CD4-positive, CD25-positive, alpha-beta regulatory T cell (primary cell): Measurements from ENCODE around the gene RNASE12. TPM values are rescaled to one million over a fixed set of nuclear protein-coding genes. Genes with fewer than 3 reads are reported as not detected.
"Not testable (repeated sequence)": the region's sequence is repeated elsewhere in the genome, so short reads cannot be mapped to it uniquely, and the experiment has no call there.

ENCODE experiments used
- ATAC-seq, 2 donors: fragments of 150-1000 bp; cut with Tn5 transposase; one replicate each; pipeline ENCODE4 v1.10.0; 2021; ENCODE audit warnings: low read depth in 2 of 2, moderate number of reproducible peaks in 2 of 2, moderate library complexity in 1 of 2
- DNase-seq, 3 donors: peaks; one replicate each; pipeline versions ENCODE4 v3.0.0 to v3.0.0-alpha.2; 2012 to 2022; ENCODE audit warnings: mixed read lengths in 1 of 3
- H3K27ac ChIP-seq: one replicate; pipeline ENCODE4 v1.7.0; 2013; ENCODE audit warnings: mild to moderate bottlenecking, low read length; ENCODE audit not compliant: insufficient read depth, poor library complexity, severe bottlenecking
- H3K27me3 ChIP-seq: one replicate; pipeline ENCODE4 v1.7.0; 2013; ENCODE audit warnings: low read length; ENCODE audit not compliant: control insufficient read depth, insufficient read depth
- H3K36me3 ChIP-seq: one replicate; pipeline ENCODE4 v1.7.0; 2013; ENCODE audit warnings: mild to moderate bottlenecking, low read length, moderate library complexity; ENCODE audit not compliant: control insufficient read depth, insufficient read depth
- H3K4me1 ChIP-seq: 2 replicates; pipeline ENCODE4 v1.7.0; 2013; ENCODE audit warnings: mild to moderate bottlenecking, low read length; ENCODE audit not compliant: insufficient read depth, control insufficient read depth, poor library complexity, severe bottlenecking
- H3K4me3 ChIP-seq: one replicate; pipeline ENCODE4 v1.7.0; 2013; ENCODE audit warnings: low read depth, mild to moderate bottlenecking, low read length, moderate library complexity
- H3K9me3 ChIP-seq, 2 experiments: 1 replicate in 1 of 2; 2 replicates in 1 of 2; pipeline ENCODE4 v1.7.0; 2013; ENCODE audit warnings: low read length in 2 of 2, mild to moderate bottlenecking in 1 of 2, moderate library complexity in 1 of 2; ENCODE audit not compliant: control insufficient read depth in 2 of 2
- H3K27ac Mint-ChIP-seq, 3 donors: one replicate each; pipeline ENCODE4 v1.8.0; 2020 to 2022; ENCODE audit warnings: mild to moderate bottlenecking in 3 of 3, mixed read lengths in 3 of 3, moderate library complexity in 2 of 3
- H3K27me3 Mint-ChIP-seq: one replicate; pipeline ENCODE4 v1.8.0; 2022; ENCODE audit warnings: mild to moderate bottlenecking, mixed read lengths
- H3K36me3 Mint-ChIP-seq: one replicate; pipeline ENCODE4 v1.8.0; 2020; ENCODE audit warnings: mixed read lengths
- H3K4me1 Mint-ChIP-seq, 4 donors: one replicate each; pipeline ENCODE4 v1.8.0; 2020 to 2022; ENCODE audit warnings: mixed read lengths in 4 of 4, mild to moderate bottlenecking in 1 of 4
- H3K4me3 Mint-ChIP-seq, 4 donors: one replicate each; pipeline ENCODE4 v1.8.0; 2020 to 2022; ENCODE audit warnings: mild to moderate bottlenecking in 4 of 4, mixed read lengths in 4 of 4, moderate library complexity in 3 of 4
- H3K9me3 Mint-ChIP-seq, 7 donors: one replicate each; pipeline ENCODE4 v1.8.0; 2020 to 2022; ENCODE audit warnings: mixed read lengths in 7 of 7, mild to moderate bottlenecking in 3 of 7, moderate library complexity in 2 of 7
- polyA plus RNA-seq, 4 donors: library from polyadenylated mRNA; unstranded; fragments of 300-500 nt; fragmentation: Illumina TruSeq; gene quantifications; one replicate each; pipeline ENCODE4 v1.2.3, GENCODE V29; 2021
- total RNA-seq: library from RNA; stranded (reverse); gene quantifications from one replicate; pipeline ENCODE4 v1.2.3, GENCODE V29; 2022

Gene RNASE12
- total and polyA plus RNA-seq, 5 donors from 2014 or later: not detected

GRCh38 chr14:20583908-20584307, 7.3 kb downstream of the RNASE12 start:
- Histone ChIP-seq H3K4me1 (no peaks in the 10 kb centered on the region), H3K36me3 (no peaks in the 10 kb centered on the region), H3K9me3 (no peaks in the 10 kb centered on the region), H3K27ac (no peak overlapping the region), H3K27me3 (peaks cover 23% of the 10 kb centered on the region), H3K4me3 (no peak overlapping the region)
- Mint-ChIP-seq H3K36me3 (no peaks in the 10 kb centered on the region), H3K4me1 (peaks cover 0 to 2% (median 0%) of the 10 kb centered on the region in 4 donors), H3K4me3 (no peak overlapping the region), H3K9me3 (peaks cover 0 to 6% (median 0%) of the 10 kb centered on the region in 7 donors), H3K27me3 (peaks cover 14% of the 10 kb centered on the region), H3K27ac (no peak overlapping the region)
- DNase-seq: no peak
- ATAC-seq: no peak

DNA sequence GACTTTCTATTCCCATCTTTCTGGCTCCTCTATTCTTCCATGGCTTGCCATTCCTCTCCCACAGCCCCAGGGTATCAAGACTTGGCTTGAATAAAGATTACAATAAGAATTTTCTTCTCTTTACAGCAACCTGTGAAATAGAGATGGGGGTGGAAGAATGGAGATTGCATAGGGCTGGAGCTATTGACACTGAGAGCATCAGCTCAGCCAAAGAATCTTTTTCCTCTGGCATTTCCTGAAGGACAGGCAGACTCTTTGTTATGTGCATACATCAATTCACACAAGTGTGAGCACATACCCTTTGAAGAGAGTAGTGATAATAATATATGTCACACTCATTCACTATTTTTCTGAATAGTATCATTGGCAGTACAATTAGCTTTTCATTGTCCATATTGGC, 8.0 kb downstream of the RNASE12 start:
- Histone ChIP-seq H3K4me3 (no peak overlapping the region), H3K27ac (no peak overlapping the region), H3K9me3 (no peaks in the 10 kb centered on the region), H3K4me1 (no peaks in the 10 kb centered on the region), H3K36me3 (no peaks in the 10 kb centered on the region), H3K27me3 (peaks cover 23% of the 10 kb centered on the region)
- H3K4me3 Mint-ChIP-seq: no peak overlapping the region
- DNase-seq: no peak
- peaks cover 0 to 6% (median 0%) of the 10 kb centered on the region in 7 donors for H3K9me3 Mint-ChIP-seq
- no peaks in the 10 kb centered on the region for H3K36me3 Mint-ChIP-seq
- peaks cover 0 to 2% (median 0%) of the 10 kb centered on the region in 4 donors for H3K4me1 Mint-ChIP-seq
- ATAC-seq: no peak
- no peak overlapping the region for H3K27ac Mint-ChIP-seq
- peaks cover 14% of the 10 kb centered on the region for H3K27me3 Mint-ChIP-seq

GRCh38 chr14:20580242-20580641, 10.9 kb downstream of the RNASE12 start:
- peaks cover 0 to 1% (median 0%) of the 10 kb centered on the region in 7 donors for H3K9me3 Mint-ChIP-seq

DNA sequence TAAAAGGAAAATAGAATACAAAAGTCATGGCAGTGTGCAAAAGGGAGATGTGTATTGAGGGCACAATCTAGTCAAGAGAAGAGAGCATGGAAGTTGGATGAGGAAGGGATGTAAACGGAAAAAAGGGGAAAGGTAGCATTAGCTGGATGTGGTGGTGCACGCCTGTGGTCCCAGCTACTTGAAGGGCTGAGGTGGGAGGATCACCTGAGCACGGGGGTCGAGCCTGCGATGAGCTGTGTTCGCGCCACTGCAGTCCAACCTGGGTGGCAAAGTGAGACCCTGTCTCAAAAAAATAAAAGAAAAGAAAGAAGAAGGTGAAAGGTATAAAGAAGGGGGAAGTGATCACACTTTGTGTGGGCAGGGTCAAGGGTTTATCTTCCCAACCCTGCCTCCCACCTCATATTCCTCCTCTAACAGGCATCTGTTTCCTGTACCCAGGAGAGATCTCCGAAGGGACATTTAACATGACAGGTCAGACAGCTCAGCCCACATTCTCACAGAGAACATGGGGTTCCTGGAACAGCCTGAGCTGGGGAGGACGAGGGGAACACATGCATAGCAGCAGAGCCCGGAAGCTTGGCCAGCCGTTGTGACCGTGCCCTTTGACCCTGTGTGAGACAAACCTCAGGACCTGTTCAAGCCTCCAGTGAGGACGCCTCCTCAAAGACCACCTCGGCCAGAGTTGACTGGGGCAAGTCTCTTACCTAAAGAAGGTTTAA, 12.2 kb downstream of the RNASE12 start:
- H3K4me1 ChIP-seq: no peaks in the 10 kb centered on the region

More at GRCh38 chr14:20580242-20580641, 10.9 kb downstream of the RNASE12 start:
- Mint-ChIP-seq H3K36me3 (no peaks in the 10 kb centered on the region), H3K4me1 (no peaks in the 10 kb centered on the region), H3K27me3 (peaks cover 7% of the 10 kb centered on the region), H3K27ac (no peak overlapping the region), H3K4me3 (no peak overlapping the region)
- Histone ChIP-seq H3K4me3 (no peak overlapping the region), H3K4me1 (no peaks in the 10 kb centered on the region), H3K27me3 (peaks cover 18% of the 10 kb centered on the region), H3K9me3 (no peaks in the 10 kb centered on the region), H3K27ac (no peak overlapping the region), H3K36me3 (no peaks in the 10 kb centered on the region)
- DNase-seq: no peak
- no peak for ATAC-seq

GRCh38 chr14:20578325-20578724, 12.9 kb downstream of the RNASE12 start:
- ATAC-seq: no peak
- H3K27ac ChIP-seq: no peak overlapping the region
- no peaks in the 10 kb centered on the region for H3K36me3 Mint-ChIP-seq

More for the DNA sequence above, 12.2 kb downstream of the RNASE12 start:
- Histone ChIP-seq H3K27ac (no peak overlapping the region), H3K36me3 (no peaks in the 10 kb centered on the region), H3K27me3 (peaks cover 14% of the 10 kb centered on the region), H3K4me3 (no peak overlapping the region), H3K9me3 (no peaks in the 10 kb centered on the region)
- Mint-ChIP-seq H3K36me3 (no peaks in the 10 kb centered on the region), H3K27me3 (peaks cover 7% of the 10 kb centered on the region), H3K4me1 (no peaks in the 10 kb centered on the region), H3K9me3 (peaks cover 0 to 1% (median 0%) of the 10 kb centered on the region in 7 donors), H3K4me3 (no peak overlapping the region), H3K27ac (no peak overlapping the region)
- no peak for DNase-seq
- no peak for ATAC-seq

GRCh38 chr14:20572382-20572990, 18.7 kb downstream of the RNASE12 start:
- not testable (repeated sequence) for H3K27ac Mint-ChIP-seq, H3K36me3 Mint-ChIP-seq, H3K4me1 Mint-ChIP-seq, DNase-seq, H3K27me3 Mint-ChIP-seq, H3K4me3 ChIP-seq, H3K4me1 ChIP-seq, ATAC-seq, H3K27ac ChIP-seq, H3K4me3 Mint-ChIP-seq, H3K36me3 ChIP-seq, H3K27me3 ChIP-seq
- H3K9me3 ChIP-seq: peaks cover 10 to 14% of the 10 kb centered on the region in 2 experiments
- H3K9me3 Mint-ChIP-seq: peaks cover 0 to 17% (median 1%) of the 10 kb centered on the region in 7 donors

More at GRCh38 chr14:20578325-20578724, 12.9 kb downstream of the RNASE12 start:
- H3K27me3 Mint-ChIP-seq: peaks cover 7% of the 10 kb centered on the region
- DNase-seq: no peak
- H3K9me3 Mint-ChIP-seq: peaks cover 0 to 1% (median 0%) of the 10 kb centered on the region in 7 donors
- H3K4me3 Mint-ChIP-seq: no peak overlapping the region
- no peak overlapping the region for H3K27ac Mint-ChIP-seq
- Histone ChIP-seq H3K4me1 (no peaks in the 10 kb centered on the region), H3K27me3 (peaks cover 11% of the 10 kb centered on the region), H3K4me3 (no peak overlapping the region), H3K9me3 (no peaks in the 10 kb centered on the region), H3K36me3 (no peaks in the 10 kb centered on the region)
- H3K4me1 Mint-ChIP-seq: no peaks in the 10 kb centered on the region

DNA sequence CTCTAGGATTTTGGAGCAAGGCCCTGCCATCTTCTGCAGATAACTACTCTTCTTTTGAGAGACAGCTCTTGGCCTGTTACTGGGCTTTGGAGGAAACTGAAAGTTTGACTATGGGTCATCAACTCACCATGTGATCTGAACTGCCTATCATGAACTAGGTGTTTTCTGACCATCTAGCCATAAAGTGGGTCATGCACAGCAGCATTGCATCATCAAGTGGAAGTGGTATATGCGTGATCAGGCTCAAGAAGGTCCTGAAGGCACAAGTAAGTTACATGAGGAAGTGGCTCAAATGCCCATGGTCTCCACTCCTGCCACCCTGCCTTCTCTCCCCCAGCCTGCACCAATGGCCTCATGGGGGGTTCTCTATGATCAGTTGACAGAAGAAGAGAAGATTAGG, 20.5 kb downstream of the RNASE12 start:
- not testable (repeated sequence) for H3K27ac Mint-ChIP-seq, ATAC-seq, H3K4me3 Mint-ChIP-seq, H3K36me3 Mint-ChIP-seq, DNase-seq, H3K27ac ChIP-seq, H3K4me1 Mint-ChIP-seq, H3K36me3 ChIP-seq, H3K4me3 ChIP-seq, H3K4me1 ChIP-seq, H3K27me3 ChIP-seq
- peaks cover 11% of the 10 kb centered on the region for H3K27me3 Mint-ChIP-seq
- peaks cover 10 to 14% of the 10 kb centered on the region in 2 experiments for H3K9me3 ChIP-seq
- peaks cover 0 to 17% (median 1%) of the 10 kb centered on the region in 7 donors for H3K9me3 Mint-ChIP-seq
